GM12875 (cell line): Measurements from ENCODE around the gene DUSP12.

Experiments used
- H3K4me3 ChIP-seq: one replicate; pipeline ENCODE4 v1.5.1; 2011; ENCODE audit warnings: low read depth, low read length, control low read depth
- TF ChIP-seq, protein P1 (sequence below): IDR thresholded peaks from 2 replicates; pipeline ENCODE4 v1.5.1; 2011; ENCODE audit warnings: low read depth, mild to moderate bottlenecking, control low read depth, inconsistent platforms, low read length, moderate library complexity, borderline replicate concordance; ENCODE audit not compliant: insufficient read depth

DUSP12 gene

DNA sequence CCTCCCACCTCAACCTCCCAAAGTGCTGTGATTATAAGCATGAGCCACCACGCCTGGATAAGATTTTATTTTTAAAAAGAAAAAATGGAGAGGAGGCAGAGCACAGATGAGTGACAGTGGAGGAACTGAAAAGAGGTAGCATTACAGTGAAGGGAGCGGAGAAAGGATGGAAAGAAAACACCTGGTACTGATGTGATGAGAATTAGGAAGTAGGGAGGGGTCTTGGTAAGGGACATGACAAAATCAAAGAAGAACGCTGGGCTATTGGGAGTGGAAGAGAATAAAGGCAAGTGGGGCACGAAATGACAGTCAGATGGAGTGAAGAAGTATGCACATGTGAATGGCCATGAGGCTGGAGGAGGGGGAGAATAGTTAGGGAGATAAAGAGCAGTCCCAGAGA lies 40.2 kb upstream of the DUSP12 start:
- H3K4me3 ChIP-seq, result peak overlapping the region; percentile 69
- TF ChIP-seq, protein P1, sequence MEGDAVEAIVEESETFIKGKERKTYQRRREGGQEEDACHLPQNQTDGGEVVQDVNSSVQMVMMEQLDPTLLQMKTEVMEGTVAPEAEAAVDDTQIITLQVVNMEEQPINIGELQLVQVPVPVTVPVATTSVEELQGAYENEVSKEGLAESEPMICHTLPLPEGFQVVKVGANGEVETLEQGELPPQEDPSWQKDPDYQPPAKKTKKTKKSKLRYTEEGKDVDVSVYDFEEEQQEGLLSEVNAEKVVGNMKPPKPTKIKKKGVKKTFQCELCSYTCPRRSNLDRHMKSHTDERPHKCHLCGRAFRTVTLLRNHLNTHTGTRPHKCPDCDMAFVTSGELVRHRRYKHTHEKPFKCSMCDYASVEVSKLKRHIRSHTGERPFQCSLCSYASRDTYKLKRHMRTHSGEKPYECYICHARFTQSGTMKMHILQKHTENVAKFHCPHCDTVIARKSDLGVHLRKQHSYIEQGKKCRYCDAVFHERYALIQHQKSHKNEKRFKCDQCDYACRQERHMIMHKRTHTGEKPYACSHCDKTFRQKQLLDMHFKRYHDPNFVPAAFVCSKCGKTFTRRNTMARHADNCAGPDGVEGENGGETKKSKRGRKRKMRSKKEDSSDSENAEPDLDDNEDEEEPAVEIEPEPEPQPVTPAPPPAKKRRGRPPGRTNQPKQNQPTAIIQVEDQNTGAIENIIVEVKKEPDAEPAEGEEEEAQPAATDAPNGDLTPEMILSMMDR, result no peak

DNA sequence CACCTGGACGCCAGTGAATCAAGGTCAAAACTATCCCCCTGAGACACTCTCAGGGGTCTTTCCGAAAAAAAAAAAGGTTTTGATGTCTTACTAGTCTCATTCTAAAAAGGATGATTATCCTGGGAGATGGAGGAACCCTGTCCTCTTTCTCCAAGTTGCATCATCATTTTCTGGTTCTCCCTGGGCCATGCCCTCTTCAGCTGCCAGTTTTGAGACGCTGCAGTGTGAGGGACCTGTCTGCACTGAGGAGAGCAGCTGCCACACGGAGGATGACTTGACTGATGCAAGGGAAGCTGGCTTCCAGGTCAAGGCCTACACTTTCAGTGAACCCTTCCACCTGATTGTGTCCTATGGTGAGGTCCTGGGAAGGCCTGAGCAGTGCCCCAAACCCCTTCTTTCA lies 39.0 kb upstream of the DUSP12 start:
- TF ChIP-seq, protein P1, result no peak
- no peak overlapping the region for H3K4me3 ChIP-seq

- TF ChIP-seq, protein P1, result no peak
- no peak overlapping the region for H3K4me3 ChIP-seq
These were observed 30.8 kb upstream of the DUSP12 start for GRCh38 chr1:161718559-161719324.

DNA sequence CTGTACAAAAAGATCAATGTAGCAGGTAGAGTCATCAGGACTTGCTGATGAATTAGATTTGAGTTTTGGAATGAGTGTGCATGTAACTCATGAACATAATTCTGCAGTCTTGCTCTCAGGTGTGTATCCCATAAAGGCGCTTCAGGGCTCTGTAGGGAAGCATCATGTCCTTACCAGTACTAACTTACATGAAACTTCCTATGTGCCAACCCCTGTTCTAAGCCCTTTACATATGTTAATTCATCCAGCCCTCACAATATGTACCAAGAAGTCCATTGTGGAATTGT lies 30.3 kb upstream of the DUSP12 start:
- TF ChIP-seq, protein P1, result no peak
- no peak overlapping the region for H3K4me3 ChIP-seq

GRCh38 chr1:161720422-161720821 lies 29.2 kb upstream of the DUSP12 start:
- no peak overlapping the region for H3K4me3 ChIP-seq

GRCh38 chr1:161720956-161721737 lies 28.4 kb upstream of the DUSP12 start, which contains the start of gene FCRLB:
Gene FCRLB (plus strand): TSS chr1:161721544. CDS start chr1:161722673, 1,129 bp downstream.
- H3K4me3 ChIP-seq, result no peak within 1 kb of the TSS

More at GRCh38 chr1:161720422-161720821, 29.2 kb upstream of the DUSP12 start:
- TF ChIP-seq, protein P1, result no peak

More at GRCh38 chr1:161720956-161721737, 28.4 kb upstream of the DUSP12 start, which contains the start of gene FCRLB:
- TF ChIP-seq, protein P1, result no peak
